ENCODE data around the gene KCNQ2.

KCNQ2 gene

DNA sequence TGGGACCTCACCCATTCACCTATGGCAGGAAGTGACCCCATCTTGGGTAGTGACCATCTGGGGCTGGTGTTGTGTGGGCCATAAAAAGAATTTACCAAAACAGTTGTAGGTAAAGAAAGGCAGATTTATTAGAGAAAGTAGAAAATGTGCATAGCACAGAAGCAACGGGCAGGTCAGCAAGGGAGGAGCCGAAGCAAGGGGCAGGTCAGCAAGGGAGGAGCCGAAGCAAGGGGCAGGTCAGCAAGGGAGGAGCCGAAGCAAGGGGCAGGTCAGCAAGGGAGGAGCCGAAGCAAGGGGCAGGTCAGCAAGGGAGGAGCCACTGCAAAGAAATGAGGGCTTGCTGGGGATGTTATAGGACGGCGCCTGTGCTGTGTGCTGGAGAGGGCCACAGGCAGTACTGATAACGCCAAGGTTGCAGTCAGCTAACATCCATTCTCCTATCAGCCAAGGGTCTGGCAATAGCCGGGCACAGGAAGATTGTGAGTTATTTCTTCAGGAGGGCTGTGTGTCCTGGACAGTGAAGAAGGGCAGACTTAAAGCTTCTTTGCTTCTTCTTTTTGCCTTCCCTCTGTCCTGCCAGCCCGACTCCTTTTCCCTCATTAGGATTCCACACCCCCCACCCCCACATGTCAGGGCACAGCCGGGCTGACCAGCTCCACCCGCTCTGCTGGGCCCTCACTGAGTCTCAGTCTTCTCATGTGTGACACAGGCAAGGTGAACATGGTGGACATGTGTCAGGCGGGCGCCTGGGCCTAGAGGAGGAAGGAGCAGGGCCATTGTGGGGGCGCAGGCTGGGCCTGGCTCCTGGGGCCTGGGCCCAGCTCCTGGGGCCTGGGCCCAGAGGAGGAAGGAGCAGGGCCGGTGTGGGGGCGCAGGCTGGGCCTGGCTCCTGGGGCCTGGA lies 79.7 kb downstream of the KCNQ2 start:
- in situ Hi-C loops (cut with HindIII; ENCODE audit: low sequenced_read_pairs): no loop called here
- DNase-seq (ENCODE audit: low read depth, low spot score): no peak
- TF ChIP-seq, protein P1, sequence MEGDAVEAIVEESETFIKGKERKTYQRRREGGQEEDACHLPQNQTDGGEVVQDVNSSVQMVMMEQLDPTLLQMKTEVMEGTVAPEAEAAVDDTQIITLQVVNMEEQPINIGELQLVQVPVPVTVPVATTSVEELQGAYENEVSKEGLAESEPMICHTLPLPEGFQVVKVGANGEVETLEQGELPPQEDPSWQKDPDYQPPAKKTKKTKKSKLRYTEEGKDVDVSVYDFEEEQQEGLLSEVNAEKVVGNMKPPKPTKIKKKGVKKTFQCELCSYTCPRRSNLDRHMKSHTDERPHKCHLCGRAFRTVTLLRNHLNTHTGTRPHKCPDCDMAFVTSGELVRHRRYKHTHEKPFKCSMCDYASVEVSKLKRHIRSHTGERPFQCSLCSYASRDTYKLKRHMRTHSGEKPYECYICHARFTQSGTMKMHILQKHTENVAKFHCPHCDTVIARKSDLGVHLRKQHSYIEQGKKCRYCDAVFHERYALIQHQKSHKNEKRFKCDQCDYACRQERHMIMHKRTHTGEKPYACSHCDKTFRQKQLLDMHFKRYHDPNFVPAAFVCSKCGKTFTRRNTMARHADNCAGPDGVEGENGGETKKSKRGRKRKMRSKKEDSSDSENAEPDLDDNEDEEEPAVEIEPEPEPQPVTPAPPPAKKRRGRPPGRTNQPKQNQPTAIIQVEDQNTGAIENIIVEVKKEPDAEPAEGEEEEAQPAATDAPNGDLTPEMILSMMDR (IDR thresholded peaks at IDR 0.05; ENCODE audit: low read depth, low read length): no peak
- H3K4me3 ChIP-seq (ENCODE audit: low read depth, low read length): no peak overlapping the region

DNA sequence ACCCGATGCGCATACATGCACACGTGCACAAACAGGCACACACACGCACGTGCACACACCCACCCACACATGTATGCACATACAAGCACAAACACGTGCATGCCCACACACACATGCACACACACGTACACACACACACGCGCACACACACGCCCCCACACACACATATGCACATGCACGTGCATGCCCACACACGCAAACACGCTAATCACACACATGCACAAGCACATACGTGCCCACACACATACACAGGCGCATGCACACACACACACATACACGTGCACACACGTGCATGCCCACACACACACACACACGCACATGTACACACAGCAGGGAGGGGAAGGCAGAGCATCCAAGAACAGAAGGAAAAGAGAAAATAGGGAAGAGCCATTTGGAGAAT lies 84.5 kb downstream of the KCNQ2 start:
- no peak for DNase-seq (ENCODE audit: low read depth, low spot score)
- TF ChIP-seq, protein P1 (IDR thresholded peaks at IDR 0.05; ENCODE audit: low read depth, low read length): no peak
- in situ Hi-C loops (cut with HindIII; ENCODE audit: low sequenced_read_pairs): no loop called here
- H3K4me3 ChIP-seq (ENCODE audit: low read depth, low read length): no peak overlapping the region

DNA sequence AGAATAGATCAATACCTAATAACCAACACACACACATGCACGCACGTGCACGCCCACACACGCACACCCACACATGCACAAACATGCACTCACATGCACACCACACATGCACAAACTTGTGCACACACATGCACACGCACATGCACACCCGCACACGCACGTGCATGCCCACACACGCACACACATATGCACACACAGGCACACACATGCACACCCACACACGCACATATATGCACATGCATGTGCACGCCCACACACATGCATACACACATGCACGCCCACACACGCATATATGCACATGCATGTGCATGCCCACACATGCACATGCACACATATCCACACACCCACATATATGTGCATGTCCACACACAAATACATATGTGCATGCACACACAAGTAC lies 85.1 kb downstream of the KCNQ2 start:
- TF ChIP-seq, protein P1 (IDR thresholded peaks at IDR 0.05; ENCODE audit: low read depth, low read length): no peak
- in situ Hi-C loops (cut with HindIII; ENCODE audit: low sequenced_read_pairs): no loop called here
- H3K4me3 ChIP-seq (ENCODE audit: low read depth, low read length): no peak overlapping the region
- DNase-seq (ENCODE audit: low read depth, low spot score): no peak

DNA sequence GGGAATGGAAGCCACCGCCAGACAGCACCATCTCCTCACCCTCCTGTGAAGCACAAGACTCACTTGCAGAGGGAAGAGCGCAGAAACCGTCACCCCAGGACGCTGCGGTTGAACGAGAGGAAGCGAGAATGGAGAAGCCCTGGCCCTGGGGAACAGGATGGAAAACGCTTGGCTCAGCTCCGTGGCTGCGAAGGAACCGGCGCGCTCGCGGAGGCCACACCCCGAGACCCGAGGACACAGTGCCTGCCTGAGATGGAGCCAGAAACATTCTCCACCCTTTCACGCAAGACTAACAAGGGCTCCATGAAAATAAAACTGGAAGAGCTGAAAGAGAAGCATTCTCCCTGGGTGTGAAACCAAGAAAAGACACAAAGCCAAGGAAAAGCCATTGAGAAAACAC lies 86.0 kb downstream of the KCNQ2 start:
- DNase-seq (ENCODE audit: low read depth, low spot score): no peak
- in situ Hi-C loops (cut with HindIII; ENCODE audit: low sequenced_read_pairs): no loop called here
- TF ChIP-seq, protein P1 (IDR thresholded peaks at IDR 0.05; ENCODE audit: low read depth, low read length): no peak
- H3K4me3 ChIP-seq (ENCODE audit: low read depth, low read length): no peak overlapping the region

DNA sequence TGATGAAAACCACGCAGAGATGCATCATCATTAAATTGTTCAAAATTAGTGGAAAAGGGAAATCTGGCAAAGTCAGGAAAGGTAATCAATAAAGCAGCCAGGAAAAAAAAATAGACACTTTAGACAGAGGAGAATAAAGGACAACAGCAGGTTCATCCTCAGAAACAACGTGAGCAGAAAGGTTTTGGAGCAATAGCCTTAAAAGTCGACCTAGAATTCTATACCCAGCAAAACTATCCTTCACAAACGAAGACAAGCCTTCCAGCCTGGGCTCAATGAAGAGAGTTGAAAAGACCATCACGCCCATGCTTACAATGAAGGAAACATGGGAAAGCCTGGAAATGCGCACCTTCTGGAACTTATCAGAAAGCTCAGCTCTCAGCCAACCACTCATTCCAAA lies 86.6 kb downstream of the KCNQ2 start:
- DNase-seq (ENCODE audit: low read depth, low spot score): no peak
- in situ Hi-C loops (cut with HindIII; ENCODE audit: low sequenced_read_pairs): no loop called here
- TF ChIP-seq, protein P1 (IDR thresholded peaks at IDR 0.05; ENCODE audit: low read depth, low read length): no peak
- H3K4me3 ChIP-seq (ENCODE audit: low read depth, low read length): no peak overlapping the region

DNA sequence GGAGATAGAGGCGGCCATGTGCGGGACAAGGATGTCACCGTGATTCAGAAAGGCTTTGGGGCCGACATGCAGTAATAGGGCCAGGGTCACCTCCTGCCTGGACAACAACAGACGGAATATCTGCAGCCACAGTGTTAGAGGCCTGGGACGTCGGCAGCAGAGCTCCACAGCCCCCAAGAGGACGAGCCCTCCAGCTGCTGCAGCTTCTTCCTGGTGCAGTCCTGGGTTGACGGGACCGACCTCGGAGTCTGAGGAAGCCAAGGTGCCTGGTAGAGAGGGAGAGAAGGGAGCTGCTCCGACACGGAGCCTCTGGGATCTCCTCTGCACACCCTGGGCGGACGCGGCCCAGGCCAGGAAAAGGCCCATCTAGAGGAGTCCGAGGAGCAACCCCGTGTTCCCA lies 88.1 kb downstream of the KCNQ2 start:
- in situ Hi-C loops (cut with HindIII; ENCODE audit: low sequenced_read_pairs): no loop called here
- no peak overlapping the region for H3K4me3 ChIP-seq (ENCODE audit: low read depth, low read length)
- TF ChIP-seq, protein P1 (IDR thresholded peaks at IDR 0.05; ENCODE audit: low read depth, low read length): no peak

More for the DNA sequence above, 88.1 kb downstream of the KCNQ2 start:
- DNase-seq (ENCODE audit: low read depth, low spot score): no peak
